ENCODE measurements around the gene KRTAP4-1.

- no peak for TF ChIP-seq CTCF (IDR thresholded peaks at IDR 0.05)
- TF ChIP-seq POLR2A (IDR thresholded peaks at IDR 0.05): no peak
Measured at GRCh38 chr17:41196068-41196467, 11.4 kb upstream of the KRTAP4-1 start.

Data from esophagus squamous epithelium (tissue), 4 donors.